Mesenchymal stem cell (in vitro differentiated cells and primary cell): ENCODE data around the gene MICU1.

ENCODE experiments used
- DNase-seq: peaks from one replicate; pipeline ENCODE4 v3.0.0-alpha.2; 2013
- H2AFZ ChIP-seq: one replicate; pipeline ENCODE4 v1.6.1; 2013; ENCODE audit warnings: low read depth, mild to moderate bottlenecking, control low read depth, inconsistent platforms, low read length, moderate library complexity
- H2AK5ac ChIP-seq: 2 replicates; pipeline ENCODE4 v1.6.1; 2013; ENCODE audit warnings: low read length, moderate library complexity, mild to moderate bottlenecking, inconsistent platforms; ENCODE audit not compliant: severe bottlenecking
- H2BK120ac ChIP-seq: one replicate; pipeline ENCODE4 v1.6.1; 2013; ENCODE audit warnings: low read depth, mild to moderate bottlenecking, inconsistent platforms, low read length, moderate library complexity
- H2BK12ac ChIP-seq, 2 experiments: one replicate each; pipeline ENCODE4 v1.6.1; 2013; ENCODE audit warnings: inconsistent platforms in 2 of 2, low read length in 2 of 2, mild to moderate bottlenecking in 2 of 2, moderate library complexity in 2 of 2, control low read depth in 1 of 2
- H2BK15ac ChIP-seq: one replicate; pipeline ENCODE4 v1.6.1; 2013; ENCODE audit warnings: mild to moderate bottlenecking, low read depth, inconsistent platforms; ENCODE audit not compliant: poor library complexity, severe bottlenecking
- H2BK5ac ChIP-seq: 2 replicates; pipeline ENCODE4 v1.6.1; 2013; ENCODE audit warnings: low read depth, mild to moderate bottlenecking, low read length, control low read depth, inconsistent platforms; ENCODE audit not compliant: poor library complexity, severe bottlenecking
- H3K14ac ChIP-seq, 2 experiments: one replicate each; pipeline ENCODE4 v1.6.1; 2013; ENCODE audit warnings: inconsistent platforms in 2 of 2, low read length in 2 of 2, control low read depth in 1 of 2, mild to moderate bottlenecking in 1 of 2, moderate library complexity in 1 of 2
- H3K18ac ChIP-seq, 2 experiments: one replicate each; pipeline ENCODE4 v1.6.1; 2013; ENCODE audit warnings: inconsistent platforms in 2 of 2, low read length in 2 of 2, control low read depth in 1 of 2, low read depth in 1 of 2, mild to moderate bottlenecking in 1 of 2
- H3K23ac ChIP-seq, 2 experiments: one replicate each; pipeline ENCODE4 v1.6.1; 2013; ENCODE audit warnings: inconsistent platforms in 2 of 2, low read length in 2 of 2, mild to moderate bottlenecking in 2 of 2, moderate library complexity in 2 of 2, control low read depth in 1 of 2
- H3K27ac ChIP-seq: 2 replicates; pipeline ENCODE4 v1.5.1; 2013; ENCODE audit warnings: mild to moderate bottlenecking, moderate library complexity, low read length, control low read depth, inconsistent platforms; ENCODE audit not compliant: poor library complexity, severe bottlenecking
- H3K27me3 ChIP-seq, 2 experiments: 2 replicates each; pipeline versions ENCODE4 v1.6.1 to v1.7.0; 2013; ENCODE audit warnings: low read length in 2 of 2, mild to moderate bottlenecking in 2 of 2, moderate library complexity in 2 of 2, control low read depth in 1 of 2, inconsistent platforms in 1 of 2; ENCODE audit not compliant: control insufficient read depth in 1 of 2, insufficient read depth in 1 of 2
- H3K36me3 ChIP-seq, 2 experiments: 2 replicates each; pipeline versions ENCODE4 v1.6.1 to v1.7.0; 2013; ENCODE audit warnings: low read length in 2 of 2, control low read depth in 1 of 2, inconsistent platforms in 1 of 2, low read depth in 1 of 2, mild to moderate bottlenecking in 1 of 2; ENCODE audit not compliant: insufficient read depth in 2 of 2, control insufficient read depth in 1 of 2
- H3K4ac ChIP-seq, 2 experiments: one replicate each; pipeline ENCODE4 v1.6.1; 2013; ENCODE audit warnings: inconsistent platforms in 2 of 2, low read length in 2 of 2, mild to moderate bottlenecking in 2 of 2, moderate library complexity in 2 of 2, control low read depth in 1 of 2, low read depth in 1 of 2
- H3K4me1 ChIP-seq: 2 replicates; pipeline ENCODE4 v1.6.1; 2013; ENCODE audit warnings: low read depth, low read length, control low read depth; ENCODE audit not compliant: control insufficient read depth, insufficient read depth
- H3K4me2 ChIP-seq: 2 replicates; pipeline ENCODE4 v1.6.1; 2013; ENCODE audit warnings: low read length, mild to moderate bottlenecking, inconsistent platforms; ENCODE audit not compliant: poor library complexity, severe bottlenecking
- H3K4me3 ChIP-seq, 2 experiments: 2 replicates each; pipeline versions ENCODE4 v1.5.1 to v1.7.0; 2013; ENCODE audit warnings: low read length in 2 of 2, mild to moderate bottlenecking in 2 of 2, control low read depth in 1 of 2, low read depth in 1 of 2; ENCODE audit not compliant: insufficient read depth in 1 of 2
- H3K79me1 ChIP-seq: replicated peaks from 2 replicates; pipeline ENCODE4 v1.6.1; 2013; ENCODE audit warnings: mild to moderate bottlenecking, control low read depth, low read length, inconsistent platforms; ENCODE audit not compliant: poor library complexity, severe bottlenecking
- H3K9ac ChIP-seq: 2 replicates; pipeline ENCODE4 v1.7.0; 2013; ENCODE audit warnings: mild to moderate bottlenecking, low read length, moderate library complexity
- H3K9me3 ChIP-seq: 2 replicates; pipeline ENCODE4 v1.7.0; 2013; ENCODE audit warnings: mild to moderate bottlenecking, low read length; ENCODE audit not compliant: control insufficient read depth
- H4K8ac ChIP-seq: one replicate; pipeline ENCODE4 v1.6.1; 2013; ENCODE audit warnings: inconsistent platforms, mild to moderate bottlenecking, low read length, moderate library complexity
- H4K91ac ChIP-seq: one replicate; pipeline ENCODE4 v1.6.1; 2013; ENCODE audit warnings: mild to moderate bottlenecking, low read length, inconsistent platforms
- WGBS: methylation state at CpG from one replicate; pipeline ENCODE4 v1.1.7; 2013; ENCODE audit warnings: mixed read lengths; 5-methylcytosine and 5-hydroxymethylcytosine counted together

Gene MICU1

GRCh38 chr10:72389014-72389413 lies 236.9 kb downstream of the MICU1 start:
- H2BK15ac ChIP-seq = no peak overlapping the region
- H2AFZ ChIP-seq = no peak overlapping the region
- H3K18ac ChIP-seq = no peak overlapping the region
- no peak overlapping the region for H3K27ac ChIP-seq
- H3K4me2 ChIP-seq = no peak overlapping the region
- no peak overlapping the region for H3K14ac ChIP-seq
- no peaks in the 10 kb centered on the region for H3K79me1 ChIP-seq
- DNase-seq = no peak
- H4K91ac ChIP-seq = no peak overlapping the region
- H3K9me3 ChIP-seq = no peaks in the 10 kb centered on the region
- 100% methylated on average over 1 of the region's 1 CpG for WGBS
- no peaks in the 10 kb centered on the region for H3K4me1 ChIP-seq
- no peak overlapping the region for H2BK12ac ChIP-seq
- no peak overlapping the region for H3K4ac ChIP-seq
- H2AK5ac ChIP-seq = no peak overlapping the region
- H2BK120ac ChIP-seq = no peak overlapping the region
- H3K36me3 ChIP-seq = peaks cover 0 to 28% of the 10 kb centered on the region in 2 experiments
- no peak overlapping the region for H3K9ac ChIP-seq
- no peak overlapping the region for H2BK5ac ChIP-seq
- H4K8ac ChIP-seq = no peak overlapping the region
- no peaks in the 10 kb centered on the region for H3K27me3 ChIP-seq
- H3K4me3 ChIP-seq = no peak overlapping the region
- no peak overlapping the region for H3K23ac ChIP-seq

GRCh38 chr10:72388062-72388461 lies 237.8 kb downstream of the MICU1 start:
- H4K91ac ChIP-seq = no peak overlapping the region
- 99% methylated on average over 3 of the region's 5 CpGs for WGBS
- no peak overlapping the region for H3K4ac ChIP-seq
- no peak overlapping the region for H2BK15ac ChIP-seq
- H3K4me1 ChIP-seq = no peaks in the 10 kb centered on the region
- no peaks in the 10 kb centered on the region for H3K79me1 ChIP-seq
- H2AK5ac ChIP-seq = no peak overlapping the region
- no peak overlapping the region for H3K14ac ChIP-seq
- H3K9me3 ChIP-seq = no peaks in the 10 kb centered on the region
- H3K4me3 ChIP-seq = no peak overlapping the region
- no peak overlapping the region for H2BK12ac ChIP-seq
- no peak overlapping the region for H2BK120ac ChIP-seq
- H3K23ac ChIP-seq = no peak overlapping the region
- DNase-seq = no peak
- no peak overlapping the region for H3K27ac ChIP-seq
- no peak overlapping the region for H2BK5ac ChIP-seq
- no peak overlapping the region for H4K8ac ChIP-seq
- H3K36me3 ChIP-seq = peaks cover 0 to 22% of the 10 kb centered on the region in 2 experiments
- H3K18ac ChIP-seq = no peak overlapping the region
- no peak overlapping the region for H3K4me2 ChIP-seq
- no peak overlapping the region for H2AFZ ChIP-seq
- no peak overlapping the region for H3K9ac ChIP-seq
- no peaks in the 10 kb centered on the region for H3K27me3 ChIP-seq

DNA sequence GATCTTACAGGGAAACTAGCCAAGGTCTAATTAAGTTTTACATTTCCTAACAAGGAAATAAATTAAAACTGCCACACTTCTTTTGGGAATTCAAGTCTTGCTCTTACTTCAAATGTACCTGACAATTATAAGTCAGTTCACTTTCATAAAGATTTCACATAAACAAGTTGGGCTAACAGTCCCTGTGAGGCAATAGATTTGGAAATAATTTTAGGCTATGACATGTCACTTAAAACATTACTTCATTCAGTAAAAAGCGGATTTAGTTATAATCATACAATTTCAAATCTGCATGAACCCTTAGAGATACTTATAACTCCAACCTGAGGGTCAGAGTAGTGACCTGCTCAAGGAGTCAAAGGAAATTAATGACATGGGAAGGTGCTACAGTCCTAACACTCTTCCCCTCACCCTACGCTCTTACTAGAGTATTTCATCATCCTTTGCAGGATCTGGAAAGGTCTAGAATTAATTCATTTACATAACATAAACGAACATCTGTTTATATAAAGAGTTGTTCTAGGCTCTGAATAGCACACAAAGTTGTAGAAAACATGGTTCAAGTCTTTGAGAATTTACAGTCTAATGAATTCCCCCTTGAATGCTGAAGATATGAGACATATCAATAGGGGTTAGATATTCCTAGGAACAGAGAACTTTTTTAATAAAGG lies 238.8 kb downstream of the MICU1 start:
- WGBS = 100% methylated on average over 1 of the region's 3 CpGs
- Histone ChIP-seq H3K18ac (no peak overlapping the region), H2AFZ (no peak overlapping the region), H3K27ac (no peak overlapping the region), H3K36me3 (peaks cover 0 to 16% of the 10 kb centered on the region in 2 experiments), H2AK5ac (no peak overlapping the region), H3K27me3 (no peaks in the 10 kb centered on the region), H3K23ac (no peak overlapping the region), H3K4me2 (no peak overlapping the region), H4K91ac (no peak overlapping the region), H4K8ac (no peak overlapping the region), H3K9me3 (no peaks in the 10 kb centered on the region), H3K9ac (no peak overlapping the region), H2BK15ac (no peak overlapping the region), H2BK12ac (no peak overlapping the region), H2BK5ac (no peak overlapping the region), H3K14ac (no peak overlapping the region), H3K79me1 (no peaks in the 10 kb centered on the region), H3K4ac (no peak overlapping the region), H3K4me3 (no peak overlapping the region), H2BK120ac (no peak overlapping the region), H3K4me1 (no peaks in the 10 kb centered on the region)
- no peak for DNase-seq

- Histone ChIP-seq H3K9ac (no peak overlapping the region), H4K91ac (no peak overlapping the region), H3K23ac (no peak overlapping the region), H2AK5ac (no peak overlapping the region), H3K9me3 (no peaks in the 10 kb centered on the region), H2BK12ac (no peak overlapping the region), H3K14ac (no peak overlapping the region), H4K8ac (no peak overlapping the region), H2BK5ac (no peak overlapping the region), H3K79me1 (no peaks in the 10 kb centered on the region), H3K18ac (no peak overlapping the region), H3K4me1 (no peaks in the 10 kb centered on the region), H2BK120ac (no peak overlapping the region), H2AFZ (no peak overlapping the region), H3K27ac (no peak overlapping the region), H3K36me3 (peaks cover 0 to 24% of the 10 kb centered on the region in 2 experiments), H2BK15ac (no peak overlapping the region), H3K4me2 (no peak overlapping the region), H3K27me3 (no peaks in the 10 kb centered on the region), H3K4me3 (no peak overlapping the region), H3K4ac (no peak overlapping the region)
- 98% methylated on average over 4 of the region's 4 CpGs for WGBS
- DNase-seq = no peak
Observed at GRCh38 chr10:72385724-72386123, 240.2 kb downstream of the MICU1 start.
